SU-DHL-6 (cell line): ENCODE results near the gene PPHLN1.
A peak's percentile ranks its signal among the peaks of the same experiment; 100 is the strongest.

ENCODE experiments used
- H2AFZ ChIP-seq: fragments of 200-600 bp; sonication (generic); 2 replicates; pipeline ENCODE4 v1.6.1; 2014; ENCODE audit warnings: low read depth, mild to moderate bottlenecking, moderate library complexity, mixed read lengths, antibody characterized with exemption, low read length; ENCODE audit not compliant: severe bottlenecking
- H3F3A ChIP-seq: fragments of 200-600 bp; shearing (Covaris generic); 2 replicates; pipeline ENCODE4 v1.6.0; 2016; ENCODE audit warnings: antibody characterized with exemption, mild to moderate bottlenecking; ENCODE audit not compliant: insufficient read depth
- H3K27ac ChIP-seq: fragments of 200-600 bp; sonication (generic); 2 replicates; pipeline ENCODE4 v1.5.1; 2016; ENCODE audit warnings: low read depth, mild to moderate bottlenecking, low read length, moderate library complexity, mixed read lengths
- H3K27me3 ChIP-seq: fragments of 200-600 bp; sonication (generic), shearing (Covaris generic); 2 replicates; pipeline ENCODE4 v1.6.0; 2014; ENCODE audit warnings: mild to moderate bottlenecking, low read length
- H3K36me3 ChIP-seq: fragments of 200-600 bp; sonication (generic); 2 replicates; pipeline ENCODE4 v1.6.1; 2014; ENCODE audit warnings: mild to moderate bottlenecking, low read length, mixed read lengths
- H3K4me2 ChIP-seq: fragments of 300-600, 200-600 bp; shearing (Covaris generic), sonication (generic); 2 replicates; pipeline ENCODE4 v1.6.0; 2014; ENCODE audit warnings: low read length, low read depth, mild to moderate bottlenecking; ENCODE audit not compliant: poor library complexity, severe bottlenecking
- H3K4me3 ChIP-seq: fragments of 200-600 bp; sonication (generic); 2 replicates; pipeline ENCODE4 v1.5.1; 2014; ENCODE audit warnings: antibody characterized with exemption, low read length, mild to moderate bottlenecking, mixed read lengths; ENCODE audit not compliant: insufficient read depth, poor library complexity, severe bottlenecking
- H3K79me2 ChIP-seq: fragments of 200-600 bp; sonication (generic); 2 replicates; pipeline ENCODE4 v1.6.1; 2014; ENCODE audit warnings: mild to moderate bottlenecking, low read length, moderate library complexity; ENCODE audit not compliant: insufficient read depth
- H3K9ac ChIP-seq: fragments of 200-600 bp; sonication (generic); 2 replicates; pipeline ENCODE4 v1.7.0; 2014; ENCODE audit warnings: mild to moderate bottlenecking, low read length
- H3K9me2 ChIP-seq: fragments of 200-600 bp; sonication (generic); replicated peaks from 2 replicates; pipeline ENCODE4 v1.6.1; 2014; ENCODE audit warnings: low read length; ENCODE audit not compliant: insufficient read depth
- H3K9me3 ChIP-seq: fragments of 200-600 bp; sonication (generic); 2 replicates; pipeline ENCODE4 v1.6.1; 2014; ENCODE audit warnings: low read length, mixed read lengths; ENCODE audit not compliant: insufficient read depth
- H4K20me1 ChIP-seq: fragments of 200-600 bp; sonication (generic); 2 replicates; pipeline ENCODE4 v1.6.1; 2014; ENCODE audit warnings: low read depth, mild to moderate bottlenecking, antibody characterized with exemption, low read length, moderate library complexity, mixed read lengths
- CTCF ChIP-seq: fragments of 200-600 bp; sonication (generic); IDR thresholded peaks from one replicate; pipeline ENCODE4 v1.5.1; 2017; ENCODE audit warnings: antibody characterized with exemption, mild to moderate bottlenecking, low read length, moderate library complexity; ENCODE audit not compliant: insufficient read depth, poor library complexity, severe bottlenecking
- EZH2phosphoT487 ChIP-seq: fragments of 200-600 bp; sonication (generic), shearing (Covaris generic); conservative IDR thresholded peaks from 2 replicates; pipeline ENCODE4 v1.6.1; 2018; ENCODE audit warnings: mild to moderate bottlenecking, antibody characterized with exemption, low read length, moderate library complexity, mixed read lengths

The PPHLN1 gene

DNA sequence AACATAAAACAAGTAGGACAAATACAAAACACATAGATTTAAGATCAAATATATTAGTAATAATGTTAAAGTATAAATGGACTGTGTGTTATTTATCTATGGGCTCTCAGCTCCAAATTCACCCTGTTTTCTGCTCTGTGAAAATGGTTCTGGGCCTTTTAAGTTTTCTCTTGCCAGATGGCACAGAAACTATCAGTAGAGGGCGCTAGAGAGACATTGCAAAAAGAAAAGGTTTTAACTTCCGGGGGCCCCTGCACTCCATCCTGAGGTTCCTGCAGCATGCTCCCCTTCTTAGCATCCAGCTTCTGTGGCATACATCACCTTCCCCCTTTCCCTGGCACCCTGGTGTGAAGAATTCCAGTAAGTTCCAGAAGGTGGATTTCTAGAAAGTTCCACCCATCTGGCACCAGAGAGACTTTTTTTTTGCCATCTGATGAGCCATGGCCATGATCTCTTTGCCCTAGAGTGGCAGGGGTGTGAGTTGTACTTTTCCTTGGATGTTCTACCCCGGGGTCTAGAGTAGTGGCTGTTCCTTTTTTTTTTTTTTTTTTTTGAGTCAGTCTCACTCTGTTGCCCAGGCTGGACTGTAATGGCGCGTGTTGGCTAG lies 29.4 kb upstream of the PPHLN1 start:
- no peaks in the 10 kb centered on the region for H4K20me1 ChIP-seq
- H3F3A ChIP-seq: no peaks in the 10 kb centered on the region
- H3K27ac ChIP-seq: no peak overlapping the region
- no peak overlapping the region for H3K4me3 ChIP-seq
- no peaks in the 10 kb centered on the region for H3K79me2 ChIP-seq
- H3K4me2 ChIP-seq: no peak overlapping the region
- H3K36me3 ChIP-seq: no peaks in the 10 kb centered on the region
- no peak for TF ChIP-seq EZH2phosphoT487
- TF ChIP-seq CTCF: peak; percentile 36
- H3K9me3 ChIP-seq: no peaks in the 10 kb centered on the region
- no peak overlapping the region for H3K9ac ChIP-seq
- H3K27me3 ChIP-seq: no peaks in the 10 kb centered on the region
- H2AFZ ChIP-seq: no peak overlapping the region
- no peaks in the 10 kb centered on the region for H3K9me2 ChIP-seq

DNA sequence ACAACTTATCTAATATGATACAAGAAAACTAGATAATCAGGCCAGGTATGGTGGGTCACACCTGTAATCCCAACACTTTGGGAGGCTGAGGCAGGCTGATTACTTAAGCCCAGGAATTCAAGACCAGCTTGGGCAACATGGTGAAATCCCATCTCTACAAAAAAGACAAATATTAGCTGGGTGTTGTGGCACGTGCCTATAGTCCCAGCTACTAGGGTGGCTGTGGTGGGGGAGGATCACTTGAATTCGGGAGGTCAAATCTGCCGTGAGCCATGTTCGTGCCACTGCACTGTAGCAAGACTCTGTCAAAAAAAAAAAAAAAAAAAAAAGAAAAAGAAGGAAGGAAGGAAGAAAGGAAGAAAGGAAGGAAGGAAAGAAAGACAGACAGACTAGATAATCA lies 27.1 kb upstream of the PPHLN1 start:
- no peaks in the 10 kb centered on the region for H3K79me2 ChIP-seq
- H3K36me3 ChIP-seq: no peaks in the 10 kb centered on the region
- H3K27ac ChIP-seq: no peak overlapping the region
- no peaks in the 10 kb centered on the region for H3K9me3 ChIP-seq
- no peaks in the 10 kb centered on the region for H4K20me1 ChIP-seq
- no peak overlapping the region for H3K4me3 ChIP-seq
- H3K9me2 ChIP-seq: no peaks in the 10 kb centered on the region
- TF ChIP-seq CTCF (no peak), EZH2phosphoT487 (no peak)
- no peaks in the 10 kb centered on the region for H3K27me3 ChIP-seq
- no peak overlapping the region for H3K9ac ChIP-seq
- no peaks in the 10 kb centered on the region for H3F3A ChIP-seq
- no peak overlapping the region for H2AFZ ChIP-seq
- no peak overlapping the region for H3K4me2 ChIP-seq

DNA sequence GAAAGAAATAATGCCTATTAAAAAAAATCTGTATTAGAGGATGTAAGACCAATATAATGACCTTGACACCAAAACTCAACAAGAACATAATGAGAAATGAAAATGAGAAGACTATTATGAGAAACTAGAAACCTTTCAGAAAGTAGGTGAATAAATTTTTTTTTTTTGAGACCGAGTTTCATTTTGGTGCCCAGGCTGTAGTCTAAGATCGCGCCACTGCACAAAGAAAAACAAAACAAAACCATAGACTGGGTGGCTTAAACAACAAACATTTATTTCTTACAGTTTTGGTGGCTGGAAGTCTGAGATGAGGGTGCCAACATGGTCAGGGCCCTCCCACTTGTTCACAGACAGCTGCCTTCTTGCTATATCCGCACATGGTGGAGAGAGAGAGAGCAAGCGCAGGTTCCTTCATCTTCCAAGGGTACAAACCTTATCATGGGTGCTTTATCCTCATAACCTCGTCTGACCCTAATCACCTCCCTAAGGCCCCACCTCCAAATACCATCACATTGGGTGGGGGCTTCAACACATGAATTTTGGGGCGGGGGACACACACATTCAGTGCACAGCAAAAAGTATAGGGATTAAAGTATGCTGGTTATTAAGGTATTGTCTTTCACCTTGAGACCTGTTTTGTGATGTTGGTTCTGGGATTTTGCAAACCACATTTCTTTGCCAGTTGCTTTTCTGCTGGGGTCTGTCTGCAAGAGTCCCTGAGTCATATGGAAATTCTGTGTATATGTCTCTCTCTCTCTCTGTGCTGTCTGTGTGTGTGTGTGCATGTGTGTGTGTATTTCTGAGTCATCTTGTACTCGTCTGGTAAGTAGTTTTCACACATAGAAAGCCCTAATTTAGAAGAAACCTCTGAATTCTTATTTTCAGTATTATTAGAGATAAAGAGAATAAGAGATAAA lies 26.3 kb upstream of the PPHLN1 start:
- Histone ChIP-seq H3K4me2 (no peak overlapping the region), H3K79me2 (no peaks in the 10 kb centered on the region), H3K9me3 (no peaks in the 10 kb centered on the region), H3K36me3 (no peaks in the 10 kb centered on the region), H3K27ac (no peak overlapping the region), H3K27me3 (no peaks in the 10 kb centered on the region), H2AFZ (no peak overlapping the region), H3F3A (no peaks in the 10 kb centered on the region), H3K9me2 (no peaks in the 10 kb centered on the region), H3K9ac (no peak overlapping the region), H3K4me3 (no peak overlapping the region), H4K20me1 (no peaks in the 10 kb centered on the region)
- TF ChIP-seq CTCF: no peak
- TF ChIP-seq EZH2phosphoT487: no peak
